Chondrocyte (in vitro differentiated cells): Measurements from ENCODE around the gene TOX4. TPM values are rescaled to one million over a fixed set of nuclear protein-coding genes. Genes with fewer than 3 reads are reported as not detected.

Experiments
- DNase-seq: peaks from one replicate; pipeline ENCODE4 v3.0.0; 2021; ENCODE audit warnings: mixed read lengths, low spot score
- H3K27ac Mint-ChIP-seq: one replicate; pipeline ENCODE4 v1.8.0; 2021; ENCODE audit warnings: mild to moderate bottlenecking, moderate library complexity, mixed read lengths; ENCODE audit not compliant: unreplicated experiment
- H3K27me3 Mint-ChIP-seq: 2 replicates; pipeline ENCODE4 v1.8.0; 2021; ENCODE audit warnings: low read depth, mixed read lengths
- H3K36me3 Mint-ChIP-seq: 2 replicates; pipeline ENCODE4 v1.8.0; 2021; ENCODE audit warnings: low read depth, mixed read lengths
- H3K4me1 Mint-ChIP-seq: 2 replicates; pipeline ENCODE4 v1.8.0; 2021; ENCODE audit warnings: low read depth, mild to moderate bottlenecking, mixed read lengths
- H3K4me3 Mint-ChIP-seq: one replicate; pipeline ENCODE4 v1.8.0; 2021; ENCODE audit warnings: mild to moderate bottlenecking, moderate library complexity, mixed read lengths; ENCODE audit not compliant: unreplicated experiment
- H3K9me3 Mint-ChIP-seq: 2 replicates; pipeline ENCODE4 v1.8.0; 2021; ENCODE audit warnings: low read depth, mixed read lengths
- CTCF ChIP-seq: fragments of 200-600 bp; sonication (generic); IDR thresholded peaks from 2 replicates; pipeline ENCODE4 v1.5.0; 2021; ENCODE audit warnings: antibody characterized with exemption, mild to moderate bottlenecking, moderate library complexity
- total RNA-seq: library from RNA; stranded (reverse); gene quantifications from 3 replicates; pipeline ENCODE4 v1.2.1, GENCODE V29; 2021

TOX4 gene
- total RNA-seq, 1 donor from 2014 or later = 71.8 TPM

GRCh38 chr14:21525571-21525961 is 48.6 kb downstream of the TOX4 start:
- Mint-ChIP-seq H3K27ac (no peak overlapping the region), H3K4me1 (peaks cover 10% of the 10 kb centered on the region), H3K4me3 (peak overlapping the region; percentile 82), H3K9me3 (no peaks in the 10 kb centered on the region), H3K27me3 (peaks cover 2% of the 10 kb centered on the region), H3K36me3 (peaks cover 6% of the 10 kb centered on the region)
- no peak for DNase-seq
- no peak for TF ChIP-seq CTCF

DNA sequence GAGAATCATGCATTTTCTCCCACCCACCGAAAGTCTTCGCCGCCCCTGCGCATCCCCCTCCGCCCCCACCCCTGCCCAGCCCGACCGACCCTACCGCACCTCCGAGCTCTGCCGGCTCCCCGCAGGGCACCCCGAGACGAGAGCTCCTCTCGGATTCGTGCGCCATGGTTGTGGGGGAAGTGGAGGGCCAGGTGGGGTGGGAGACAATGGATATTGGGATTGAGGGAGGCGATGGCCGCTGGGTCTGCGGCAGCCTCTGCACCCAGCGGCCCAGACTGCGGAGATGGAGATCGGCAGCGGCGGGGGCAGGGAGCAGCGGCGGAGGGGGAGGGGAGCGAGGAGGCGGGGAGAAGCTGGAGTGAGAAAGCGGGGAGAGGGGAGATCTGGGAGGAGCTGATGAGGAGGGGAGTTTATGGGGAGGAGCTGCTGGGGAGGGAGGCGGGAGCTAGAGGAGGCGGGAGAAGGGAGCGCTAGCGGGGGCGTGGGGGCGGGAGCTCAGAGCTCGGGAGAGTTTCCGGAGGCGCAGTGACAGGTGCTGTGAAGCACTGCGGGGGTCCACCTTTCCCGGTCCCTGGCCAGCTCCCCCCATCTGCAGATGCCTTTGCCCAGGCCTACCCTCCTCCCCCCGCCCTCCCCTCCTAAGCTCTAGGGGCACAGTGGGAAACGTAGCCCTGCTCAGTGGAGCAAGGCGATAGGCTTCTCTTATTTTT is 49.1 kb downstream of the TOX4 start, which contains the start of gene SALL2:
TSS of gene SALL2 (minus strand) at position 385 of the 710 bp plus-strand sequence. CDS start at position 166, 219 bp downstream.
- Mint-ChIP-seq H3K27ac (no peak within 1 kb of the TSS), H3K27me3 (peaks cover 2% of the 10 kb centered on the region), H3K4me3 (peak within 1 kb of the TSS; percentile 82), H3K36me3 (peaks cover 6% of the 10 kb centered on the region), H3K4me1 (peaks cover 10% of the 10 kb centered on the region), H3K9me3 (no peaks in the 10 kb centered on the region)
- no peak for TF ChIP-seq CTCF
- DNase-seq = no peak

DNA sequence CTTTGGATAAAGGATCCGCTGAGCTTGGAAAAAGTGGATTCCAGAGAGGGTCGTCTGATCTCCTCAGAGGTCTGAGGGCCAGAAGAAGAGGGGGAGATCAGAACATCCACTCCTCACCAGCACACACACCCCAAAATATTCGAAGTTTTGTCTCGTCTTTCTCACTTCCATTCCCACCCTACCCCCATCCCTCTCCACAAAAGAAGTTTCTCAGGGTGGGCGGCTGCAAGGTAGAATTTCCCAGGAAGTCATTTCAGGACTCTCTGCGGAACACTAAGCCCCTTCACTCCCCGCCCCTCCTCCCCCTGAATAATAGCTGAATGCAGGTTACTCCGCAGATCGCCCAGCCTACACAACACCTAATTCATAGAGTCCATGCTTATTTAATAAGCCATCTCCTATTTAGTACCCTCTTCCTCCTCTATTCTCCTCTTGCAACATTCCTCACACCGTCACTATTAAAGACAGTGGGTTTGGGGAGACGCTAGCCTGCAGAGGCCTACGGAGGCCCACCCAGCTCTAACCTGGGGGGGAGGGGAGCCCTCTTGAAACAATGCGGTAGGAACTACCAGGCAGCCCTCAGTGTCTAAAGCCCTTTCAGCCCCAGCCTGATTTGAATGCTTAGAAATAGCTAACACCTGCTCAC is 49.8 kb downstream of the TOX4 start:
- no peak for DNase-seq
- H3K4me3 Mint-ChIP-seq = peak overlapping the region; percentile 82
- no peak overlapping the region for H3K27ac Mint-ChIP-seq
- no peak for TF ChIP-seq CTCF
- H3K4me1 Mint-ChIP-seq = peaks cover 10% of the 10 kb centered on the region
- peaks cover 6% of the 10 kb centered on the region for H3K36me3 Mint-ChIP-seq
- H3K9me3 Mint-ChIP-seq = no peaks in the 10 kb centered on the region
- peaks cover 2% of the 10 kb centered on the region for H3K27me3 Mint-ChIP-seq

DNA sequence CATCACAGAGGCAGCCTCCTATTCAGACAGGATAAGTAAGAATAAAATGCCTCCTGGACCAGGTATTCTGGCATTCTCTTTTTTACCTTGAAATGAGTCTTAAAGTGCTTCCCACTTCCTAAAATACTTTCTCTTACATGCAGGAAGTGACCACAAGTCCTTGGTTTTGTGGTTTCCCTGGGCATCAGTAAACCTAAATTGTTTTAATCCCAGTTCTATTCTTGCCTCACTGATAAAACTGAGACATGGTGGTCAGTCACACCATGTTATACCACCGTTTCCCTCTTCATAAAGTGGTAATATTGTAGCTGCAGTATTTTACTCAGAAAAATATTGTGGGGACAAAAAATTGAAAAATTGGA is 50.3 kb downstream of the TOX4 start:
- Mint-ChIP-seq H3K4me1 (peaks cover 10% of the 10 kb centered on the region), H3K4me3 (no peak overlapping the region), H3K9me3 (no peaks in the 10 kb centered on the region), H3K27ac (no peak overlapping the region), H3K27me3 (peaks cover 5% of the 10 kb centered on the region), H3K36me3 (peaks cover 5% of the 10 kb centered on the region)
- DNase-seq = no peak
- TF ChIP-seq CTCF = no peak

- no peak overlapping the region for H3K27ac Mint-ChIP-seq
- H3K4me1 Mint-ChIP-seq = peaks cover 10% of the 10 kb centered on the region
- H3K9me3 Mint-ChIP-seq = no peaks in the 10 kb centered on the region
- no peak for DNase-seq
- H3K27me3 Mint-ChIP-seq = peaks cover 5% of the 10 kb centered on the region
- TF ChIP-seq CTCF = no peak
- H3K4me3 Mint-ChIP-seq = no peak overlapping the region
- H3K36me3 Mint-ChIP-seq = peaks cover 2% of the 10 kb centered on the region
Measured at GRCh38 chr14:21528381-21529348, 51.7 kb downstream of the TOX4 start.
